ENCODE measurements around the gene MYO15B.

The MYO15B gene

DNA sequence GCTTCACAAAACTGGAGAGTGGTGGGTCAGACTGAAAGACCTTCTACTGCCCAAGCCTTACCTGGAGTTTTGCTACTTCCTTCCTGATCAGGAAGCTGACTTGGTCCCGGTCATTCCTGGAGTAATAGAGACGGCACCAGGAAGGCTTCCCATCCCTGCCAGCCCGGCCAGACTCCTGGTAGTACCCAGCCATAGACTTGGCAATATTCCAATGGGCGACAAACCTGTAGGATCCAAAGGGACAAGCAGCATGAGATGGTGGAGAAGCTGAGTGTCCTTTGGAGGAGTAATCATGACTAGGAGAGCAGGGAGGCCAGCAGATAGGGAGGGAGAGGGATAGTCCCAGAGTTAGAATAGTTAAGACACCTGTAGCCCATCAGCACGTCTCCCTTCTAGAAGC lies 70.6 kb downstream of the MYO15B start:
- DNase-seq (ENCODE audit: low read depth in 2 of 2, low spot score in 1 of 2) = no peak

DNA sequence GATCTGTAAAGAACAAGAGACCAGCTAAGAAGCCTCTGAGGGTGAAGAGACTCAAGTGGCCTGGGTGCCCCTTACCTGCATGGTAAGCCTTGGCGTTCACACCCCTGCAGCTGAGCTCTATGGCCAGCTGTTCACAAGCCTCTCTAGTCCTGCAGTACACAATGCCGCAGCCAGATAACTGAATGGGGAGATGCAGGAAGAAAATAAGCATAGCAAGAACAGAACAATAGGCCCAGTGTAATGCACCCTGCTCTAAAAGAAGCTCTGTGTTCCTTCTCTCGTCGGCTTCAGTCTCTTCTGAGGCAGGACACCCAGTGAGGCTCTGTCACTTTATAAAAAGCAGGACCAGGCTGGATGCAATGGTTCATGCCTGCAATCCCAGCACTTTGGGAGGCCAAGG lies 73.9 kb downstream of the MYO15B start:
- DNase-seq (ENCODE audit: low read depth in 2 of 2, low spot score in 1 of 2) = no peak

DNA sequence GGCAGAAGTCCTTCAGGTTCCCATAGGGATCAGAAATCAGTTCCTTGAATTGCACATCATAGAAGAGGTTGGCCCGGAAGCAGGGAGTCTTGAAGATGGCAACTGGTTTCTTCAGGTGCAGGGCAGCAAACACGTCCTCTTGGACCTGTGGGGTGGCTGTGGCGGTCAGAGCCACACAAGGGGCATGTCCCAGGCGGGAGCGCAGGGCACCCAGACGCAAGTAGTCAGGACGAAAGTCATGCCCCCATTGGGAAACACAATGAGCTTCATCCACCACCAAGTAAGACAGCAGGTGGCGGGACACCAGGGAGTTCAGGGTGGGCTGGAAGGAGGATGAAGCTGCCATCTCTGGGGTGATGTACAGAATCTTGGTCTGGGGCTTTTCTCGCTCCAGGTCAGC lies 74.9 kb downstream of the MYO15B start:
- no peak for DNase-seq (ENCODE audit: low read depth in 2 of 2, low spot score in 1 of 2)

DNA sequence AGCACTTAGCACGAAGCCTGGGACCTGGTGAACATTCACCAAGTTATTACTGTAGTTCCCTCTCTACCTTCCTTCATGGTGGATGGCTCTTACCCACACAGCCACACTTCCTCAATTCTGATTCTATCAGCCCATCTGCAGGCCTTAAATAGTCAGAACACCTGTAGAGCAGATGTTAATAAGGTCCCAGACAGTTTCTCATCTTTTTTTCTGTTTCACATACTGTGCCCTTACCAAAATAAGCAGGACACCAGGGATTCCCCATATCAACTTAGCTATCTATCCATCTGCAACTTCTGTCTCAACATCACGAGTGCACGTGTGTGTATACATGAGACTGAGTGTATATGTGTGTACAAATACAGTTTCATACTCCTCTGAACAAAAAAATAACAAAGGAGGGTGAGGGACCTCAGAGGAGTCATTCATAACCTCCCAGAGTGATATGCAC lies 76.5 kb downstream of the MYO15B start:
- DNase-seq (ENCODE audit: low read depth in 2 of 2, low spot score in 1 of 2) = no peak

DNA sequence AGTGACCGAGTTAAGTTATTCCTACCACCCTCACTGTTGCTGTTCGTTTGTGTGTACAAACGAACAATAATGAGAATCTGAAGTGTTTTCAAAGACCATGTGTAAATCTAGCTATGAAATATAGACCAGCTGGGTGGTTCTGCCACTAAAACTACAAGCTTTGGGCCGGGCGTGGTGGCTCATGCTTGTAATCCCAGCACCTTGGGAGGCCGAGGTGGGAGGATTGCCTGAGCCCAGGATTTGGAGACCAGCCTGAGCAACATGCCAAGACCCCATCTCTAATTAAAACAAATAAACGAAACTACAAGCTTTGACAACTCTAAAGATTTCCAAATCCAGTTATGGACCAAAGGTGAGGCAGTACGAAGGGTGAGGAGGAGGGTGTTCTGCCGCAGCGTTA lies 78.4 kb downstream of the MYO15B start:
- DNase-seq (ENCODE audit: low read depth in 2 of 2, low spot score in 1 of 2) = no peak

DNA sequence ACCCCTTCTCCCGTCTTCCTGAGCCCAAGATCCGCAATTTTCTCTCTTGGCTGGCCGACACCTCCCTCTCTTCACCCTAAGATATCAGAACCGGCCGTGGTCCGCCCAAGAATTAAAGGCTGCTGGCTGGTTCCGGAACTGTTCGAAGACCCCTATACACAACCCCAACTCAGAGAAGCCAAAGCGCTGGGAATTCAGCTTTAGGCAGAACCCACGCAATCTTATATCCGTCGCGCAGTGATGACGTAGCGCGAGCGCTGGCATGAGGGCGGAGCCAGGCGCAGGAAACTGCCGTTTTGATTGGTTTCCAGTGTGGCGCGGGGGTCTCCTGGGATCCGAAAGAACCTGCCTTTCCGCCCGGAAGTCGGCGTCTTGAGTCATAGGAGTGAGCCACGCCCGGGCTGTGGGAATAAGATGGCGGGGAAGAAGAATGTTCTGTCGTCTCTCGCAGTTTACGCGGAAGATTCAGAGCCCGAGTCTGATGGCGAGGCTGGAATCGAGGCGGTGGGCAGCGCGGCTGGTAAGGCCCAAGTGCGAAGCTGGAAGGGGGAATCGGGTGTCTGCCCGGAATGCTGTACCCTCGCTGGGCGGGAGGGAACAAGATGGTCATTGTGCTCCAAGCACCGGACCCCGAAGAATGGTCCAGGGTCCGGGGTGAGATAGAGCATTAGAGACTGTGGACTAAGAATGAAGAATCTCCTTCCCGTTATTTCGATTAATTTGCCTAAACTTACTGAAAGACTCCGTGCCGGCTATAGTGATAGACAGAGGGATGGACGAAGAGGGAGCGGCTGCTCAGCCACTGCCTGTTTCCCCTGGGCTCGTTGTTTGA lies 79.6 kb downstream of the MYO15B start, which contains the start of the genes RECQL5 and SAP30BP:
TSS of gene RECQL5 (minus strand) at position 196 of the 832 bp plus-strand sequence. CDS start 597 bp downstream, outside the sequence.
TSS of gene SAP30BP (plus strand) at position 380 of the 832 bp plus-strand sequence. CDS start at position 415, 35 bp downstream.
- DNase-seq (ENCODE audit: low read depth in 2 of 2, low spot score in 1 of 2) = peak; percentile 96 to 99

DNA sequence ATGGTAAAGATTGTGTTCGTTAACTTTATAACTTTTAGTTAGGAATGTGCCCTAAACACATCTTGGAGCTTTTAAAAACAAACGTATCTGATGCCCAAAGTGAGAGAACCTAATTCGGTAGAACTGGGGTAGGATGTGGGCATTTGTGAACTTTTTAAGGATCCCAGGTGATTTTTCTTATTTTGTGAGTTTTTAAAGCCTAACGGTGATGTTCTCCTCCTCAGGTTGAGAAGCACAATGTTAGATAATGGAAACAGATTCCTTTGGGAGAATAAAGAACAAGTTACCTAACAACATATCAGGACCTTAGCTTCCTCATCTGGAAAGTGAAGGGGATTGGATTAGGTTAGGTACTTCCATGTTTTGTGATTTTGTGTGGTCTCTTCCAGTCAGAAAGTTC lies 80.2 kb downstream of the MYO15B start:
- DNase-seq (ENCODE audit: low read depth in 2 of 2, low spot score in 1 of 2) = no peak

DNA sequence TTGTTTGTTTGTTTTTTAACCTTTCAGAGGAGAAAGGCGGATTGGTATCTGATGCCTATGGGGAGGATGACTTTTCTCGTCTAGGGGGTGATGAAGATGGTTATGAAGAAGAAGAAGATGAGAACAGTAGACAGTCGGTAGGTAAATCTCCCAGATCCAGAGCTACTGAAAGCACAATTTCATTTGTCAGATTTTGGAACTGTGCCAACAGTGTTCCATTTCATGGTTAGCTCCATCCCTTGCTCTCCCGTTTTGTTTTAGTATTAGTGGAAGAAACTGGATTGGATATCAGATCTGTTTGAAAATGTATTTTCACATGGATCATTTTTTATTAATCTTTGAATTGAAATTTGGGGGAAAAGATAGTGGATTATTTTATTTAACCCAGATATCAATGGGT lies 80.9 kb downstream of the MYO15B start:
- no peak for DNase-seq (ENCODE audit: low read depth in 2 of 2, low spot score in 1 of 2)

DNA sequence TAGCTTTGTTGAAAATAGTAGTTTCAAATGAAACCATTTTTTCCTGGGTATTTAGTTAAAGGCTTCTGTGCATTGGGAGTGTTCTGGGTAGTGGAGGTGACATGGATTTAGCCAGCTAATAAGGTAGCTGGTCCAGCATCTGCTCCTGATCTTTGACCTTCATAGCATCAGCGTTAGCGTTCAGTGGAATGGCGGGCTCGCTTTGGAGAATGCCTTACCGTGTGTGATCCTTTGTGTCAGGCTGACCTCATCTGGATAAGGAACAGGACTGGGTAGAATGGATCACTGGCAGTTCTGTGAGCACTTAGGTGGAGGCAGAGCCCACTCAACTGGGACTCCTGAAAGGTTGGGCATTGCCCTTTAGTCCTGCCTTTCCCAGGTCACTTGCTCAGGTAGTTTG lies 83.3 kb downstream of the MYO15B start:
- DNase-seq (ENCODE audit: low read depth in 2 of 2, low spot score in 1 of 2) = no peak

DNA sequence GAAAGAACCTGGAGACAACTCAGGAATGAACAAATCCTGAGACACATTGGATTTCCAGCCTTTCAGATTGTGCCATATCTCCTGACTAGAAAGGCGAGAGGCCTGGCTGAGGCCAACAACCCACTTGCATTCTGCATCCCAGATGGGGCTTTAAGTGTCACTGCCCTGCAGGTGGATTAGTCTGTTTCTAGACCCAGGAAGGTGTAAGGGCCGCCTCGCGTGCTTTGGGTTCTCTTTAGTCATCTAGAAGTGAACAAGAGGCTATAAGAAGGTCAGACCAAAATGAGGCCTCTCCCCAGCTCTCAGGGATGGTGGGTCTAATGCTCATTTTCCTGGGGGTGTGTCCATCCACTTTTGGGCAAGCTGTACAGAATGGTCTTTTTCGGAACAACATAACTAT lies 84.4 kb downstream of the MYO15B start:
- DNase-seq (ENCODE audit: low read depth in 2 of 2, low spot score in 1 of 2) = no peak

DNA sequence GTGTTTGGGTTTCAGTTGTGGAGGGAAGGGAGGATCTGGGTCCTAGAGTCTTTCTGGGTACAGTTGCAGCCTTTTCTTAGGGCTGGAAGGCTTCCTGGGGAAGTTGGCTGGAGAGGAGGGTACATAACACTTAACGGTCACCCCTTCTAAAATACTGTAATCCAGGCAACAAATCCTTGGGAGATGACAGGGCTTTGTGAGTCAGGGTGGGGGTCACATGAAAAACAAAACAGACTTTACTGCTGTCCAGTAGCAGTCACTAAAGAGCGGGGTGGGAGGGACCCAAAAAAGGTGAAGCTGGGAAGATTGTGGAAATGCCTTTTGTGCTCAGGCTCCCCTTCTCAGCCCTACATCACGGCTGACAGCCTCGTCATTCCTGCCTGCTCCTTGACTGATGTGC lies 85.9 kb downstream of the MYO15B start:
- DNase-seq (ENCODE audit: low read depth in 2 of 2, low spot score in 1 of 2) = no peak

Data from stimulated activated CD8-positive, alpha-beta memory T cell treated with anti-CD3 and anti-CD28 coated beads, Interleukin-4, amount 100 ng/mL, for 1 hour (primary cell).